PC-3 (cell line): ENCODE data around the gene CA7.

Experiments
- CTCF ChIP-seq: fragments of 300-600 bp; sonication (generic); conservative IDR thresholded peaks from 2 replicates; pipeline ENCODE4 v1.5.1; 2017; ENCODE audit warnings: antibody characterized with exemption, low read depth, mild to moderate bottlenecking, low read length
- EZH2 ChIP-seq: fragments of 300-600 bp; sonication (generic); IDR thresholded peaks from one replicate; pipeline ENCODE4 v1.6.1; 2017; ENCODE audit warnings: antibody characterized with exemption, mild to moderate bottlenecking, low read length; ENCODE audit not compliant: unreplicated experiment
- EZH2phosphoT487 ChIP-seq: fragments of 300-600 bp; sonication (generic); IDR thresholded peaks from 2 replicates; pipeline ENCODE4 v1.6.1; 2018; ENCODE audit warnings: mild to moderate bottlenecking, antibody characterized with exemption, low read length, borderline replicate concordance

- TF ChIP-seq EZH2: no peak
- TF ChIP-seq CTCF: no peak
- no peak for TF ChIP-seq EZH2phosphoT487
Observed at GRCh38 chr16:66801320-66802105, 42.7 kb upstream of the CA7 start, which contains the start of gene TERB1.
